ENCODE measurements around the gene AICDA.
"Not testable (repeated sequence)": the region's sequence is repeated elsewhere in the genome, so short reads cannot be mapped to it uniquely, and the experiment has no call there.

AICDA gene

DNA sequence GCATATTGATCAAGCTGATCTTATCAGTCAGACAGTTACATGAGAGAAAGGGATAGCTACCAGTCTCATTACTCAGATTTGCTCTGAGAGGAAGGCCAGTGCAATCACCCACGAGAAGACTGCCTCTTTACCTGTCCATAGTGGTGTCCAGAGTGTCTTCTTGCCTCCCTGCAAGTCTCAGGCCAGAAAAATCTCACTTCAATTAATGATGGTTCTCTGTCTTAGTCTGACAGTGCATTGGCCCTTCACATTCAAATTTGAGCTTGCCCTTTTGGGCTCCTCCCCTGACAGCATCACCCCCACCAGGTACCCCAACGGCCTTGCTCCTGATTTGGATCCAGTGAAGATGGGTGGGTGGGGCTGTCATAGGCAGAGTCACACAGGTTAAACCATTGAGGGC, at the start of gene AICDA:
AICDA (minus strand) TSS at position 231 of the 400 bp plus-strand sequence; CDS start at position 139, 92 bp downstream.
- no peak for DNase-seq

DNA sequence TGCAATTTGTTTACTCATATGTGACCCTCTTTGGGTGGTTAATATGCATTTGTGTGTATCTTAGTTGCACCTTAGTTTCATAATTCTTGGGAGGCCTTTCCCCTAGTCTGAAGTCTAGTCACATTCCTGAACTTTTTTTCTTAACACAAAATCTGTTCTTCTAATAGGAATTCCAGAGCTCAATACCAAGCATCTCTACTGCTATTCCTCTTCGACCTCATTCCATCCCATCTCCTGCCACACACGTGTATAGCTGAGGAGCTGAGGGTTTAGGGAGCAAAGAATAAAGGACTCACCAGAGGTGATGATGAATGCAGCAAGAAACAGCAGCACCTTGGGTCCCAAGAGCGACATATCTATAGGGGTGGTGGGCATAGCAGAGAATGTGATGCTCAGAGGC, 49.1 kb upstream of the AICDA start:
- DNase-seq: no peak

DNA sequence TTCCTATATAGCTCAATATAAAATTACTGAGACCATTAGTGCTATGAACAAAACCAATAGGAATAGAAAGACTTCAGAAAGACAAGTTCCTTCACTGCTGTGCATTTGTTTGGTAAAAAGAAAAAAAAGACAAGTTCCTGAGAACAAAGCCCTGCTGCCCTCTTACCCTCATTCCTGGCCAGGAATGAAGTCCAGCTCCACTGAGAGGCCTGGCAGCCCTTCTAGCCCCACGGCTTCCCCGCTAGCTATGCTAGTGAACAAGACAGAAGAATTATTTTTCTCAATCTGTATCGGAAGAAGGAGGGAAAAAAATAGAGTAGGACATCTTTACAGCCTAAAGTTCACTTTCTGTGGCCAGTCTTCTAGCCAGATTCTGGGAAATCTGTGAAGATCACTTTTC, 48.4 kb upstream of the AICDA start:
- no peak for DNase-seq

DNA sequence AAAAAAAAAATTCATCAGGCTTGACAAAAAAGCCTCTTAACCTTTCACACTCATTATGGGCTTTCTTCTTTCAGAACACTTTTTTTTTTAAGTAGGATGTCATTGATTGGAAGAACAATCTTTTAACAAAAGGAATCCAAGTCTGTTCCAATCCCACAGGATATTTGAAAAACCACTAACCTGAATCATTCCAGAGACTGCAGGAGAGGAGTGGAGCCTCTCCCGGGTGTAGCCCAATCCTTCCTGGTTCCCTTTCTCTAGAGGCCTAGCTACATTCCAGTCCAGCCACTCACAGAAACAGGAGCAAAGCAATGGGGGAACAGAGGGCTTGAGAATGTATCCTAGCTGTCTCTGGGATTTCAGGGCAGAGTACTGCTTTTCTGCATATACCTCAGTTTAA, 45.7 kb upstream of the AICDA start:
- DNase-seq: no peak

DNA sequence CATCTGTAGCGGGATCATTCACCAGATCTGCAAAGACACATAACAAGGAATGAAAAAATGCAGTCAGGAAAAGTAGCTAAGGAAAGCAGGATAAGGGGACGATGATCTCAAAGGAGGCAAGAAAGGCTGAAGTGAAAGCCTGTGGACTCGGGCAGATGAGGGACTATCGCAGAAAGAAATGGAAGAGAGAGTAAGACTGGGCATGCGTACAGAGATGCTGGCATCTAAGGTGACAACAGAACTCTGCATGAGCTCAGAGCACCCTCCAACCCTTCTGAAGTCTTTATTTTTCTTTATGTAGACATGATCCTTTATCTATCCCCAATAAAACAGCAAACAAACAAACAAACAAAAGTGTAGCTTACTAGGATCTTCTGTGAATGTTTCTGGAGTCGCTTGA, 42.8 kb upstream of the AICDA start:
- no peak for DNase-seq

DNA sequence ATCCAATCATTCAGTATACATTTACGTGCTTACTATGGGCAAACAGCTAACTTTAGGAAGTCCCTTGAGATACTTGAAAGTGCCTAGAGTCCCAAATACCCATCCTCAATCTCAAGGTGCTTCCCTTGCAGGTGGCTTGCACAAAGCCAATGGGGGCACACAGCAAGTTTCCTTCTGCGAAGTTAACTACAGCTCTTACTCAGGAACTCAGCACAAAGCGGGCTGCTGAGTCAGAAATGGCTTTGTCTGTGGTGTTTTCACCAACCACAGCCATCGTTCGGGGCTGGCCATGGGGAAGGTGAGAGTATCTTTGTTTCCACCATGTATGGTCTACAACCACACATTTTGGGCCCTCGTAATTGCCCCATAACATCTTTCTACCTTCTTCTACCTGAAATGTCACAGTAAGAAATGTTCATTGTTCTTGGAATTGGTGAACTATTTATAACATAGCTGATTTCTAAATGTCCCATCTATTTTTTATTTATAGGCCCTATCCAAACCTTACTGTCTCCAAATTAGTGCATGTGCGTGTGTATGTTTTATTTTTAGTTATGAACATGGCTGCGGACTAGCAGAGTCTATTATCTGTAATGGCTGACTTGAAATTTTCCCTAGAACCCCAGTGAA, 36.0 kb upstream of the AICDA start:
- DNase-seq: no peak

DNA sequence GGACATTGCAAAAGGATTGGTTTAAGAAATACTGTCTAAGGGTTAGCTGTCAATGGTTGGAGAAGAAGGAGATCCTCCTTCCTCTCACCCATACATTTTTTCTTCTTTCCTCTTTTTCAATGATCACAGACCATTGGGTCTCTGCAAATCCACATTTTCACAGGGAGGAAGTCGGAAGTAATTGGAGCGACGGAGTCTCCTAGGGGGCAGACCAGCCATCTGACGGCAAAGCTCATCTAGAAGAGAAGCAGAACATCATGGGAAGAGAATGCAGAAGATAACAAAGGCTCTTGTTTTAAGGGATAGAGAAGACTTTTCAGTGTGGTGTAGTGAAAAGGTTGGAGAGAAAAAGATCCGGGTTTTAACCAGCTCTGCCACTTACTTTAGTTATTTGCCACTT, 35.3 kb upstream of the AICDA start:
- no peak for DNase-seq

DNA sequence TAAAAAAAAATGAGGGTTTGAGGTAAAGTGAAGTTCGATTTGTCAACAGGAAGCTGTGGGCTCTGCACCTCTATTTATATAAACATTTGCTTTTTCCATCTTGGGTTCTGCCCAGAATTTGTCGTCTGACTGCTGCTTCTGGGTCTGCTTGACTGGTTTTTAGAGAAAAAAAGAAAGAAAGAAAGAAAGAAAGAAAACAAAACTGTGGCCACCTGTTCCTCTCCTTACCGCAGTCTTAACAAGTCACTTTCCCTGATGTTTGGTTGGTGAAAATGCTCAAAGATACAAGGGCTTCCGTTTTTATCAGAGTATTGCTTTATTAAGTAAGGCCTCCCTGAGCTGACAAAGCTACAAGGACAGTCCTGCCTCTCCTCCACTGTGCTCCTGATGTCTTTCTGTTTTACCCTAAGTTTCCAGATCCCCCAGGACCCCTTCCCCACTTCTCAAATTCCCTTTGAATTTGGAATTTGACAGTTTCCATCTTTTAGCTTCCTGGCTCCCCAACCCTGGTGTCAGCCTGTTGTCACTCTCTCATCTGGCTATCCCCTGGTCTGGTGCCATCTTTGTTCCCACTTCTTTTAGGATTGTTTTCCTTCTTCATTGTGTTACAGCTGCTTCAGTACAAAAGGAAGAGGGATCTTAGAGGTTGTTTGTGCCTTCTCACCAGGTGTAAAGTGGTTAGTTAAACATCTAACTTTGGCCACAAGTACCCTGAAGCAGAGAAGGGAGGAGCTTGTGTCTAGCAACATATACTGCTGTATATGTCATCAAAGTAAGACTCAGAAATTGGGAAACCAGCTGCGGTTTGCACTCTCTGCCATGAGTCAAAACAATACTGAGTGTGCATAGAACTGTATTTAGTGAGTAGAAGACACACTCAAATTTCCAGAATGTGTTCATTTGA, 31.9 kb upstream of the AICDA start:
- no peak for DNase-seq

DNA sequence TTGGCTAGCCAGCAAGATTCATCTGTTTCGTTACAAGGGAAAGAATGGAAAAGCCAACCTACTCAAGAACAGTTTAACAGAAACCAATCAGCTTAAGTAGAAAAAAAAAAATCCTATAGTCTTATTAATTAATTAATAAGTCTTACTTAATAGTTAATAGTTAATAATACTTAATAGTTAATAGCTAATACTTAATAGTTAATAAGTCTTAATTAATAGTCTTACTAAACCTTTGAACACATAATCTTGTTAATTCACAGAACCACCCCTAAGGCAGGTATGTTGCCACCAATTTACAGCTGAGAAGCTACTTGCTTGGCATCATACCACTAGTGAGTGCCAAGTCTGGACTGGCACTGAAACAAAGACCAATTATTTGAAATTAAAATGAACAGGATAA, 30.1 kb upstream of the AICDA start:
- no peak for DNase-seq

DNA sequence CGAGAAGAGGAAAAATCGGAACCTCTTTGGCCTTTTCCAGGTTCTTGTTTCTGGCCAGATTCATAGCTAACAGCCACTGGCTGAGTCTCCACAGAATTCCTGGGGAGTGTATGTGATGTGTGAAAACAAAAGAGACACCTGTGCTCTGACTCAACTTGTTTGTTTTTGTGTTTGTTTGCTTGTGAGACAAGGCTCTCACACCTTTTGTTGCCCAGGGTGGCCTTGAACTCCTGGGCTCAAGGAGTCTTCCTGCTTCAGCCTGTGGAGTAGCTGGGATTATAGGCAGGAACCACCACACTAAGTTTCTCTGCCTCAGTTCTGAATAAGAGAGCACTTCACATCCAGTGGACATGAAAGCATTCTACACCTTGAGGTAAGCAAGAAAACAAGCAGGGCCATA, 27.3 kb upstream of the AICDA start:
- DNase-seq: no peak

DNA sequence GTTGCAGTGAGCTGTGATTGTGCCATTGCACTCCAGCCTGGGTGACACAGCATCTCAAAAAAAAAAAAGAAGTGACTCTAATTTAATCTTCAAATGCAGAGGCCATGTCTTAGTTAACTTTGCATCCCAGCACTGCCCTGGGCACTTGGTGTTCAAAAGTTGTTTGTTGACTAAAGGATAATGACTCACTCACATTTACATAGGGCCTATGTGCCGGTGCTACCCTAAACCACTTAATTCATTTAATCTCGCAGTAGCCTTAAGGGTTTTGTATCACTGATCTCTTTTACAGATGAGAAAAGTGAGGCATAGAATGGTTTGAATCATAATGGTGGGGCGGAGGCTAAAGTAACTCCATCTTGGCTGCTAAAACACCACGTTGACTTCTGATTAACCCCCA, 26.3 kb upstream of the AICDA start:
- DNase-seq: no peak

DNA sequence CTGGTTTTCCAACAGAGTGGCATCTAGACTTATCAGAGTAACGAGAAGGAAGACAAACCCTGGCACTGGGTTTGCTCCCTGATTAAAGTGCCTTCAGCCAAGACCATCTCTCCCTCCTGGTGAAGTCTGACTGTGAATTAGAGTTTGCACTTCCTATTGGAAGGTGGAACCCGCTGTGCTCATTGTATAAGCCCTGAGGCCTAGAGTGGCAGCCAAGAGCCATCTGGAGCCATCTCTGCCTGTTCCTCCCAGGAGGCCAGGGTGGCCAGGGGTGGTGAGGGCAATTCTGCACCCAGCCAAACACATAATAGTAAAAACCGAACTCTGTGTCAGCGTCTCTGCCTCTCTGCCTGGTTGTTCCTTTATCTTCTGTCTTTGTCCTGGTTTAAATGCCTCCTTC, 25.0 kb upstream of the AICDA start:
- DNase-seq: no peak

DNA sequence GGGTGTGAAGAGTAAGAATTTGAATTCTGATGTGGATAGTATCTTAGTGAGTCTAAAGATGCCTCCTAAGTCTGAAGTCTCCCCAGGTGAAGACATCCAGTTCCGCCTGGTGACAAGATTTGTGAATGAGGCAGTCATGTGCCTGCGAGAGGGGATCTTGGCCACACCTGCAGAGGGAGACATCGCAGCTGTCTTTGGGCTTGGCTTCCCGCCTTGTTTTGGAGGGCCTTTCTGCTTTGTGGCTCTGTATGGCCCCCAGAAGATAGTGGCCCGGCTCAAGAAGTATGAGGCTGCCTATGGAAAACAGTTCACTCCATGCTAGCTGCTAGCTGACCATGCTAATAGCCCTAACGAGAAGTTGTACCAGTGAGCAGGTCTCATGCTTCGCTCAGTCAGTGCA, 24.6 kb upstream of the AICDA start:
- no peak for DNase-seq

DNA sequence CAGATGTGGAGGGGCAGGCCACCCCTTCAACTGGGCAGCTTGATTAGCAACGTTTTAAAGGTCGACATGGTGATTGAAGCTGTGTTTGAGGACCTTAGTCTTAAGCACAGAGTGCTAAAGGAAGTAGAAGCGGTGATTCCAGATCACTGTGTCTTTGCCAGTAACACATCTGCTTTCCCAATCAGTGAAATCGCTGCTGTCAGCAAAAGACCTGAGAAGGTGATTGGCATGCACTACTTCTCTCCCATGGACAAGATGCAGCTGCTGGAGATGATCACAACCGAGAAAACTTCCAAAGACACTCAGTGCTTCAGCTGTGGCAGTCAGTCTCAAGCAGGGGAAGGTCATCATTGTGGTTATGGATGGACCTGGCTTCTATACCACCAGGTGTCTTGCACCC, 23.9 kb upstream of the AICDA start:
- DNase-seq: peak; percentile 20

DNA sequence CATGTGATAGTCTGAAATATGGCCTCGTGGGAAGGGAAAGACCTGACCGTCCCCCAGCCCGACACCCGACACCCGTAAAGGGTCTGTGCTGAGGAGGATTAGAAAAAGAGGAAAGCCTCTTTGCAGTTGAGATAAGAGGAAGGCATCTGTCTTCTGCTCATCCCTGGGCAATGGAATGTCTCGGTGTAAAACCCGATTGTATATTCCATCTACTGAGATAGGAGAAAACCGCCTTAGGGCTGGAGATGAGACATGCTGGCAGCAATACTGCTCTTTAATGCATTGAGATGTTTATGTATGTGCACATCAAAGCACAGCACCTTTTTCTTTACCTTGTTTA, 23.3 kb upstream of the AICDA start:
- DNase-seq: peak; percentile 92

DNA sequence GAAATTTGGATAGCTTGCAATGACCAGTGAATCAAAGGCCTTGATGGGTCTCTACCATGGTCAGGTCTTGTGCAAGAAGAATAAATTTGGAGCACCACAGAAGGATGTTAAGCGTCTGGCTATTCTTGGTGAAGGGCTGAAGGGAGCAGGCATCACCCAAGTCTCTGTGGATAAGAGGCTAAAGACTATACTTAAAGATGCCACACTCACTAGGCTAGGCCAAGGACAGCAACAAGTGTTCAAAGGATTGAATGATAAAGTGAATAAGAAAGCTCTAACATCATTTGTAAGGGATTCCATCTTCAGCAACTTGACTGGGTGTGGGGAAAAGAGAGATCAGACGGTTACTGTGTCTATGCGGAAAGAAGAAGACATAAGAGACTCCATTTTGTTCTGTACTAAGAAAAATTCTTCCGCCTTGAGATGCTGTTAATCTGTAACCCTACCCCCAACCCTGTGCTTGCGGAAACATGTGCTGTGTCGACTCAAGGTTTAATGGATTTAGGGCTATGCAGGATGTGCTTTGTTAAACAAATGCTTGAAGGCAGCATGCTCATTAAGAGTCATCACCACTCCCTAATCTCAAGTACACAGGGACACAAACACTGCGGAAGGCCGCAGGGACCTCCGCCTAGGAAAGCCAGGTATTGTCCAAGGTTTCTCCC, 22.8 kb upstream of the AICDA start:
- peak; percentile 72 for DNase-seq

DNA sequence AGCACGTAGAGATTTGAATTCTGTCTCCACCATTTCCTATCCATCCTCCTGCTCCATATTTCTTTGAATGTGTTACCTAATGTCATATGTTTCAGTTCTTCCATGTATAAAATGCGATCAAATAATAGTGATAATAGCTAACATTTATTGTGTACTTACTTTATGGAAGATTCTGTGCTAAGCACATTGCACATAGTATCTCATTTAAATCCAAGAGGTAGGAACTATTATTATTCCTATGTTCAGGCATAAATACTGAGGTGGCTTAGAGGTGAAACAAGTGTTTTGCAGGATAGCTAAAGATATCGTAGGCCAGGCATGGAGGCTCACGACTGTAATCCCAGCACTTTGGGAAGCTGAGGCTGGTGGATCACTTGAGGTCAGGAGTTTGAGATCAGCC, 17.5 kb upstream of the AICDA start:
- DNase-seq: no peak

DNA sequence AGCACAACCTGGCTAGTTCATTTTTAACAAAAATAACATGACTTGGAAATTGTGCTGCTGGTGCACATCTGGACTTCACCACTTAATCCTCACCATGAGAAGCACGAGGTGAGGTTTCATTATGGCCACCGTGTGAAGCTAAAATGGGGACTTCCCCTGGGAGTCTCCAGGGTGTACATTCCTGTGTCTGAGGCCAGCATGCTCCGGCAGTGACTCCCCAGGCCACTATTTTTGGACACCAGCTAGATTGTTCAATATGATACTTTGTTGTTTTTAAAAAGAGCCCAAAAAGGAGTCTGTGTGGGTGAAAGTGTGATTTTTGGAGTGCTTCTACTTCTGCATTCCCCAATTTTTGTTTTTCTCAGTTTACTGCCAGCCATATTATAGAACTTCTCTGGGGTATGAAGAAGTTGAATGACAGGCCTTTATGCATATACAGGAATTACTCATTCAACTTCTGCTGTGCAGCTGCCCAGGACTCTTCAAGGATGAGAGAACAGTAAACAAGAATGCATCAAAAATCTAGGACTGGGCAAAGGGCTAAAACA, 16.9 kb upstream of the AICDA start:
- no peak for DNase-seq

DNA sequence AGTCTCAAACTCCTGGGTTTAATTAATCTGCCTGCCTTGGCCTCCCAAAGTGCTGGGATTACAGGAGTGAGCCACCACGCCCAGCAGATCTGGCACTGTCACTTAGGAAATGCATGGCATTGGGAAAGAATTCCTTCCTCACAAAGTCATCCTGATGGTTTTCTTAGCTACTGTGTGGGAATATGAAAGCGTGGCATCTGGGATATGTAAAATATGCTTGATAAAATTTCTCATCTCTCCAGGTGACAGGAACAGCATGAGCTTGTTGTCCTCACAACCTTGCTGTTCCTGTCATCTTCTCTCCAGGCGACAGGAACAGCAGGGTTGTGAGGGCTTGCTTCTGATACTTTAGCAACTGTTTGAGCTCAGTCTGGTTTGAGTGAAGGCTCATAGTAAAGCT, 16.1 kb upstream of the AICDA start:
- DNase-seq: no peak

DNA sequence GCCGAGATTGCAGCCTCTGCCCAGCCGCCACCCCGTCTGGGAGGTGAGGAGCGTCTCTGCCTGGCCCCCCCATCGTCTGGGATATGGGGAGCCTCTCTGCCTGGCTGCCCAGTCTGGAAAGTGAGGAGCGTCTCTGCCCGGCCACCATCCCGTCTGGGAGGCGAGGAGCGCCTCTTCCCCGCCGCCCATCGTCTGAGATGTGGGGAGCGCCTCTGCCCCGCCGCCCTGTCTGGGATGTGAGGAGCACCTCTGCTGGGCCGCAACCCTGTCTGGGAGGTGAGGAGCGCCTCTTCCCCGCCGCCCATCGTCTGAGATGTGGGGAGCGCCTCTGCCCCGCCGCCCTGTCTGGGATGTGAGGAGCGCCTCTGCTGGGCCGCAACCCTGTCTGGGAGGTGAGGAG, 12.1 kb upstream of the AICDA start:
- not testable (repeated sequence) for DNase-seq

DNA sequence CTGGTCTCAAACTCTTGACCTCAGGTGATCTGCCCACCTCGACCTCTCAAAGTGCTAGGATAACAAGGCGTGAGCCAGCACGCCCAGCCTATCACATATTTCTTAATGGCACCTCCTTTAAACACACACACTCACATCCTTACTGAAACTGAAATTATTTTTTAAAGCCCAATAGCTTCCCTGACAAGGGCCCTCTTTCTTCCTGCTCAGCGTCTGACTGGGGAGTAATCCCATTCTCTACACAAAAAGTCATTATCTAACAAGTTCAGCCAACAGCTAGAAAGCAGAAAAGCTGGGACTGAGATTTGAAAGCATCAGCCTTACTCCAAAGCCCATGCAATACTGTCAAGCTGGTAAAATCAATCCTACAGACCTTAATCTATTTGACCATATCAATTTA, 10.0 kb upstream of the AICDA start:
- peak; percentile 31 for DNase-seq

DNA sequence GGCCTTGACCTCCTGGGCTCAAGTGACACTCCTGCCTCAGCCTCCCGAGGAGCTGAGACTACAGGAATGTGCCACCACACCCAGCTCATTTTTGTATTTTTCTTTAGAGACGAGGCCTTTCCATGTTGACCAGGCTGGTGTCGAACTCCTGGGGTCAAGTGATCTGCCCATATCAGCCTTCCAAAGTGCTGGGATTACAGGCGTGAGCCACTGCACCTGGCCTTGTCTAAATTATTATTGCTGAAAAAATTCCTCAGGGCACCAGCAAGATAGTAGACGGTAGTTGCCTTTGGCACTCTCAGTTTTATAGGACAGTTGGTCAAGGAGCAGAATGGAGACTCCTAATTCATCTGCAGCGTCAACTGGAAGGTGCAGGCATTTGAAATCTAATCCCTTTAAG, 2.5 kb upstream of the AICDA start:
- no peak for DNase-seq

DNA sequence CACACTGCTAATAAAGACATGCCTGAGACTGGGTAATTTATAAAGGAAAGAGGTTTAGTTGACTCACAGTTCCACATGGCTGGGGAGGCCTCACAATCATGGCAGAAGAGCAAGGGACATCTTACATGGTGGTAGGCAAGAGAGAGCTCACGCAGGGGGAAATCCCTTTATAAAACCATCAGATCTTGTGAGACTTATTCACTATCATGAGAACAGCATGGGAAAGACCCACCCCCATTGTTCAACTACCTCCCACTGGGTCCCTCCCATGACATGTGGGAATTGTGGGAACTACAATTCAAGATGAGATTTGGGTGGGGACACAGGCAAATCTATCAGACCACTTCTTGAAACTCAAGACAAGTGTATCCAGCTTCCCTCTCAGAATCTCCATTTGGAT, 1.2 kb upstream of the AICDA start:
- DNase-seq: not testable (repeated sequence)

DNA sequence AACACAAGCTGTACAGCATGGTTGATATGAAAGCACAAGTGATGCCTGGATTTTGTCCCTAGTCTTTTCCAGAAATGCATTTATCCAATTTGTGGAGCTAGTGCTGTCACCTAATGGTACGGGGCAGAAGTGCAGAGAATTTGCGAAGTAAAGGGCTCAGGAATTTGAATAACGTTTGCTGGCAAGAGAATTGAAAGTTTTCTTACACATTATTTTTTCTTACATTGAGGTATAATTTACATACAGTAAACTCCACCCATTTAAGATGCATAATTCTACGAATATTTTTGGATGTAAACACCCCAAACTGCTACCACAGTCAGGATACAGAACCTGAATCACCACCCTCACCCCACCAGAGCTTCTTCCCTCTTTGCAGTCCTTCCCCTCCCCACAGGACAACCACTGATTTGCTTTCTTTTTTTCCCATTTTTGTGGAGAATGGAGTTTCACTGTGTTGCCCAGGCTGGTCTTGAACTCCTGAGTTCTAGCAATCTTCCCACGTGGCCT, 3.5 kb downstream of the AICDA start:
- peak; percentile 75 for DNase-seq

Measured in NCI-H82 (cell line).